ENCODE measurements around the gene MRPL24. TPM values are rescaled to one million over a fixed set of nuclear protein-coding genes. Genes with fewer than 3 reads are reported as not detected.

MRPL24 gene
- total and polyA plus RNA-seq, 2 of the 13 experiments (the other 11 are each of a cell fraction or from before 2014, with no cell fraction given) = 38.1 to 42.9 TPM

DNA sequence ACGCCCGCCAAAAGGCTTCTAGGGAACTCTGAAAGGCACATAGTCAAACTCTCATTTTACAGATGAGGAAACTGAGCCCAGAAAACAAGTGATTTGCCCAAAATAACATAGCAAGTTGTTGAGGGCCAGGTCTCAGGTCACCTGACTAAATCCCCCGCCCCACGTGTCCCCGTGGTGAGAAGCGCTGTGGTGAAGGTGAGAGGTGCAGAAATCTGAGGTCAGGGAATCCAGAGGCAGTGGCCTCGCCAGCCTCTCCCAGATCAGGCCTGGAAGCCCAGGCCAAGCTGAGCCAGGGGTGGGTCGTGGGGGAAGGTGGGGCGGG lies 5.5 kb upstream of the MRPL24 start (continued):
- TF ChIP-seq, protein P1, sequence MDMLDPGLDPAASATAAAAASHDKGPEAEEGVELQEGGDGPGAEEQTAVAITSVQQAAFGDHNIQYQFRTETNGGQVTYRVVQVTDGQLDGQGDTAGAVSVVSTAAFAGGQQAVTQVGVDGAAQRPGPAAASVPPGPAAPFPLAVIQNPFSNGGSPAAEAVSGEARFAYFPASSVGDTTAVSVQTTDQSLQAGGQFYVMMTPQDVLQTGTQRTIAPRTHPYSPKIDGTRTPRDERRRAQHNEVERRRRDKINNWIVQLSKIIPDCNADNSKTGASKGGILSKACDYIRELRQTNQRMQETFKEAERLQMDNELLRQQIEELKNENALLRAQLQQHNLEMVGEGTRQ (IDR thresholded peaks at IDR 0.05; ENCODE audit: low read depth, low read length) = peak; percentile 61
- TF ChIP-seq, protein P1 (CRISPR knock-in tag; IDR thresholded peaks at IDR 0.05; ENCODE audit: borderline replicate concordance) = peak; percentile 47; the same call in 1 of the 2 replicates
- TF ChIP-seq GATAD2A (CRISPR knock-in tag; IDR thresholded peaks at IDR 0.05) (no peak), ZNF331 (CRISPR knock-in tag; IDR thresholded peaks at IDR 0.05) (no peak), MTA3 (CRISPR knock-in tag; IDR thresholded peaks at IDR 0.05) (no peak)
- TF ChIP-seq, protein P2, sequence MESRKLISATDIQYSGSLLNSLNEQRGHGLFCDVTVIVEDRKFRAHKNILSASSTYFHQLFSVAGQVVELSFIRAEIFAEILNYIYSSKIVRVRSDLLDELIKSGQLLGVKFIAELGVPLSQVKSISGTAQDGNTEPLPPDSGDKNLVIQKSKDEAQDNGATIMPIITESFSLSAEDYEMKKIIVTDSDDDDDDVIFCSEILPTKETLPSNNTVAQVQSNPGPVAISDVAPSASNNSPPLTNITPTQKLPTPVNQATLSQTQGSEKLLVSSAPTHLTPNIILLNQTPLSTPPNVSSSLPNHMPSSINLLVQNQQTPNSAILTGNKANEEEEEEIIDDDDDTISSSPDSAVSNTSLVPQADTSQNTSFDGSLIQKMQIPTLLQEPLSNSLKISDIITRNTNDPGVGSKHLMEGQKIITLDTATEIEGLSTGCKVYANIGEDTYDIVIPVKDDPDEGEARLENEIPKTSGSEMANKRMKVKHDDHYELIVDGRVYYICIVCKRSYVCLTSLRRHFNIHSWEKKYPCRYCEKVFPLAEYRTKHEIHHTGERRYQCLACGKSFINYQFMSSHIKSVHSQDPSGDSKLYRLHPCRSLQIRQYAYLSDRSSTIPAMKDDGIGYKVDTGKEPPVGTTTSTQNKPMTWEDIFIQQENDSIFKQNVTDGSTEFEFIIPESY (CRISPR knock-in tag; IDR thresholded peaks at IDR 0.05) = 0 out of 2 replicates have a peak, but pooled peaks have one; percentile 11
- TF ChIP-seq, protein P3, sequence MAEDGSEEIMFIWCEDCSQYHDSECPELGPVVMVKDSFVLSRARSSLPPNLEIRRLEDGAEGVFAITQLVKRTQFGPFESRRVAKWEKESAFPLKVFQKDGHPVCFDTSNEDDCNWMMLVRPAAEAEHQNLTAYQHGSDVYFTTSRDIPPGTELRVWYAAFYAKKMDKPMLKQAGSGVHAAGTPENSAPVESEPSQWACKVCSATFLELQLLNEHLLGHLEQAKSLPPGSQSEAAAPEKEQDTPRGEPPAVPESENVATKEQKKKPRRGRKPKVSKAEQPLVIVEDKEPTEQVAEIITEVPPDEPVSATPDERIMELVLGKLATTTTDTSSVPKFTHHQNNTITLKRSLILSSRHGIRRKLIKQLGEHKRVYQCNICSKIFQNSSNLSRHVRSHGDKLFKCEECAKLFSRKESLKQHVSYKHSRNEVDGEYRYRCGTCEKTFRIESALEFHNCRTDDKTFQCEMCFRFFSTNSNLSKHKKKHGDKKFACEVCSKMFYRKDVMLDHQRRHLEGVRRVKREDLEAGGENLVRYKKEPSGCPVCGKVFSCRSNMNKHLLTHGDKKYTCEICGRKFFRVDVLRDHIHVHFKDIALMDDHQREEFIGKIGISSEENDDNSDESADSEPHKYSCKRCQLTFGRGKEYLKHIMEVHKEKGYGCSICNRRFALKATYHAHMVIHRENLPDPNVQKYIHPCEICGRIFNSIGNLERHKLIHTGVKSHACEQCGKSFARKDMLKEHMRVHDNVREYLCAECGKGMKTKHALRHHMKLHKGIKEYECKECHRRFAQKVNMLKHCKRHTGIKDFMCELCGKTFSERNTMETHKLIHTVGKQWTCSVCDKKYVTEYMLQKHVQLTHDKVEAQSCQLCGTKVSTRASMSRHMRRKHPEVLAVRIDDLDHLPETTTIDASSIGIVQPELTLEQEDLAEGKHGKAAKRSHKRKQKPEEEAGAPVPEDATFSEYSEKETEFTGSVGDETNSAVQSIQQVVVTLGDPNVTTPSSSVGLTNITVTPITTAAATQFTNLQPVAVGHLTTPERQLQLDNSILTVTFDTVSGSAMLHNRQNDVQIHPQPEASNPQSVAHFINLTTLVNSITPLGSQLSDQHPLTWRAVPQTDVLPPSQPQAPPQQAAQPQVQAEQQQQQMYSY (CRISPR knock-in tag; IDR thresholded peaks at IDR 0.05) = no peak
- TF ChIP-seq, protein P4, sequence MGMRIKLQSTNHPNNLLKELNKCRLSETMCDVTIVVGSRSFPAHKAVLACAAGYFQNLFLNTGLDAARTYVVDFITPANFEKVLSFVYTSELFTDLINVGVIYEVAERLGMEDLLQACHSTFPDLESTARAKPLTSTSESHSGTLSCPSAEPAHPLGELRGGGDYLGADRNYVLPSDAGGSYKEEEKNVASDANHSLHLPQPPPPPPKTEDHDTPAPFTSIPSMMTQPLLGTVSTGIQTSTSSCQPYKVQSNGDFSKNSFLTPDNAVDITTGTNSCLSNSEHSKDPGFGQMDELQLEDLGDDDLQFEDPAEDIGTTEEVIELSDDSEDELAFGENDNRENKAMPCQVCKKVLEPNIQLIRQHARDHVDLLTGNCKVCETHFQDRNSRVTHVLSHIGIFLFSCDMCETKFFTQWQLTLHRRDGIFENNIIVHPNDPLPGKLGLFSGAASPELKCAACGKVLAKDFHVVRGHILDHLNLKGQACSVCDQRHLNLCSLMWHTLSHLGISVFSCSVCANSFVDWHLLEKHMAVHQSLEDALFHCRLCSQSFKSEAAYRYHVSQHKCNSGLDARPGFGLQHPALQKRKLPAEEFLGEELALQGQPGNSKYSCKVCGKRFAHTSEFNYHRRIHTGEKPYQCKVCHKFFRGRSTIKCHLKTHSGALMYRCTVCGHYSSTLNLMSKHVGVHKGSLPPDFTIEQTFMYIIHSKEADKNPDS (CRISPR knock-in tag; IDR thresholded peaks at IDR 0.05) = no peak
- TF ChIP-seq, protein P5, sequence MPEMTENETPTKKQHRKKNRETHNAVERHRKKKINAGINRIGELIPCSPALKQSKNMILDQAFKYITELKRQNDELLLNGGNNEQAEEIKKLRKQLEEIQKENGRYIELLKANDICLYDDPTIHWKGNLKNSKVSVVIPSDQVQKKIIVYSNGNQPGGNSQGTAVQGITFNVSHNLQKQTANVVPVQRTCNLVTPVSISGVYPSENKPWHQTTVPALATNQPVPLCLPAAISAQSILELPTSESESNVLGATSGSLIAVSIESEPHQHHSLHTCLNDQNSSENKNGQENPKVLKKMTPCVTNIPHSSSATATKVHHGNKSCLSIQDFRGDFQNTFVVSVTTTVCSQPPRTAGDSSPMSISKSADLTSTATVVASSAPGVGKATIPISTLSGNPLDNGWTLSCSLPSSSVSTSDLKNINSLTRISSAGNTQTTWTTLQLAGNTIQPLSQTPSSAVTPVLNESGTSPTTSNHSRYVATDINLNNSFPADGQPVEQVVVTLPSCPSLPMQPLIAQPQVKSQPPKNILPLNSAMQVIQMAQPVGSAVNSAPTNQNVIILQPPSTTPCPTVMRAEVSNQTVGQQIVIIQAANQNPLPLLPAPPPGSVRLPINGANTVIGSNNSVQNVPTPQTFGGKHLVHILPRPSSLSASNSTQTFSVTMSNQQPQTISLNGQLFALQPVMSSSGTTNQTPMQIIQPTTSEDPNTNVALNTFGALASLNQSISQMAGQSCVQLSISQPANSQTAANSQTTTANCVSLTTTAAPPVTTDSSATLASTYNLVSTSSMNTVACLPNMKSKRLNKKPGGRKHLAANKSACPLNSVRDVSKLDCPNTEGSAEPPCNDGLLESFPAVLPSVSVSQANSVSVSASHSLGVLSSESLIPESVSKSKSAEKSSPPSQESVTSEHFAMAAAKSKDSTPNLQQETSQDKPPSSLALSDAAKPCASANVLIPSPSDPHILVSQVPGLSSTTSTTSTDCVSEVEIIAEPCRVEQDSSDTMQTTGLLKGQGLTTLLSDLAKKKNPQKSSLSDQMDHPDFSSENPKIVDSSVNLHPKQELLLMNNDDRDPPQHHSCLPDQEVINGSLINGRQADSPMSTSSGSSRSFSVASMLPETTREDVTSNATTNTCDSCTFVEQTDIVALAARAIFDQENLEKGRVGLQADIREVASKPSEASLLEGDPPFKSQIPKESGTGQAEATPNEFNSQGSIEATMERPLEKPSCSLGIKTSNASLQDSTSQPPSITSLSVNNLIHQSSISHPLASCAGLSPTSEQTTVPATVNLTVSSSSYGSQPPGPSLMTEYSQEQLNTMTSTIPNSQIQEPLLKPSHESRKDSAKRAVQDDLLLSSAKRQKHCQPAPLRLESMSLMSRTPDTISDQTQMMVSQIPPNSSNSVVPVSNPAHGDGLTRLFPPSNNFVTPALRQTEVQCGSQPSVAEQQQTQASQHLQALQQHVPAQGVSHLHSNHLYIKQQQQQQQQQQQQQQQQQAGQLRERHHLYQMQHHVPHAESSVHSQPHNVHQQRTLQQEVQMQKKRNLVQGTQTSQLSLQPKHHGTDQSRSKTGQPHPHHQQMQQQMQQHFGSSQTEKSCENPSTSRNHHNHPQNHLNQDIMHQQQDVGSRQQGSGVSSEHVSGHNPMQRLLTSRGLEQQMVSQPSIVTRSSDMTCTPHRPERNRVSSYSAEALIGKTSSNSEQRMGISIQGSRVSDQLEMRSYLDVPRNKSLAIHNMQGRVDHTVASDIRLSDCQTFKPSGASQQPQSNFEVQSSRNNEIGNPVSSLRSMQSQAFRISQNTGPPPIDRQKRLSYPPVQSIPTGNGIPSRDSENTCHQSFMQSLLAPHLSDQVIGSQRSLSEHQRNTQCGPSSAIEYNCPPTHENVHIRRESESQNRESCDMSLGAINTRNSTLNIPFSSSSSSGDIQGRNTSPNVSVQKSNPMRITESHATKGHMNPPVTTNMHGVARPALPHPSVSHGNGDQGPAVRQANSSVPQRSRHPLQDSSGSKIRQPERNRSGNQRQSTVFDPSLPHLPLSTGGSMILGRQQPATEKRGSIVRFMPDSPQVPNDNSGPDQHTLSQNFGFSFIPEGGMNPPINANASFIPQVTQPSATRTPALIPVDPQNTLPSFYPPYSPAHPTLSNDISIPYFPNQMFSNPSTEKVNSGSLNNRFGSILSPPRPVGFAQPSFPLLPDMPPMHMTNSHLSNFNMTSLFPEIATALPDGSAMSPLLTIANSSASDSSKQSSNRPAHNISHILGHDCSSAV (CRISPR knock-in tag; IDR thresholded peaks at IDR 0.05; ENCODE audit: borderline replicate concordance) = no peak

Measured in HepG2 (cell line).